Keratinocyte (primary cell): ENCODE data around the gene FBXO46. TPM values are rescaled to one million over a fixed set of nuclear protein-coding genes. Genes with fewer than 3 reads are reported as not detected.

ENCODE experiments used
- DNase-seq: peaks from one replicate; pipeline ENCODE4 v3.0.0-alpha.2; 2011; ENCODE audit warnings: low read depth, missing footprints, low spot score
- FAIRE-seq: peaks from 2 replicates; lab custom pipeline; 2011; peaks lifted over from hg19 to GRCh38; lab: Jason Lieb, UNC
- H2AFZ ChIP-seq: 2 replicates; pipeline ENCODE4 v1.6.0; 2012; ENCODE audit warnings: low read length, control low read depth, inconsistent platforms; ENCODE audit not compliant: control insufficient read depth
- H3K27ac ChIP-seq: 2 replicates; pipeline ENCODE4 v1.5.1; 2011; ENCODE audit warnings: low read length; ENCODE audit not compliant: control insufficient read depth, insufficient read depth
- H3K27me3 ChIP-seq: 3 replicates; pipeline ENCODE4 v1.6.0; 2011; ENCODE audit warnings: low read length; ENCODE audit not compliant: control insufficient read depth, insufficient read depth; ENCODE audit errors: extremely low read depth
- H3K36me3 ChIP-seq, 2 experiments: 2 replicates in 1 of 2; 3 replicates in 1 of 2; pipeline ENCODE4 v1.5.1; 2011; ENCODE audit warnings: low read length in 2 of 2, mild to moderate bottlenecking in 1 of 2; ENCODE audit not compliant: control insufficient read depth in 2 of 2, insufficient read depth in 2 of 2; ENCODE audit errors: extremely low read depth in 1 of 2
- H3K4me1 ChIP-seq: 3 replicates; pipeline ENCODE4 v1.5.1; 2011; ENCODE audit warnings: low read length; ENCODE audit not compliant: control insufficient read depth, insufficient read depth; ENCODE audit errors: extremely low read depth
- H3K4me2 ChIP-seq: 3 replicates; pipeline ENCODE4 v1.6.0; 2011; ENCODE audit warnings: low read depth, low read length; ENCODE audit not compliant: control insufficient read depth, insufficient read depth; ENCODE audit errors: extremely low read depth
- H3K4me3 ChIP-seq, 3 experiments: fragments of 200-600 bp in 1 of 3; sonication (generic) in 1 of 3; 2 replicates in 2 of 3; 3 replicates in 1 of 3; pipeline ENCODE4 v1.5.1; 2011 to 2016; ENCODE audit warnings: low read length in 3 of 3, mild to moderate bottlenecking in 3 of 3, control low read depth in 2 of 3, inconsistent platforms in 1 of 3, low read depth in 1 of 3, mixed read lengths in 1 of 3, mixed run types in 1 of 3, moderate library complexity in 1 of 3; ENCODE audit not compliant: control insufficient read depth in 2 of 3, insufficient read depth in 2 of 3; ENCODE audit errors: extremely low read depth in 1 of 3
- H3K79me2 ChIP-seq: 2 replicates; pipeline ENCODE4 v1.6.0; 2012; ENCODE audit warnings: low read length; ENCODE audit not compliant: control insufficient read depth, insufficient read depth
- H3K9ac ChIP-seq: 3 replicates; pipeline ENCODE4 v1.6.0; 2011; ENCODE audit warnings: low read length; ENCODE audit not compliant: control insufficient read depth, insufficient read depth; ENCODE audit errors: extremely low read depth
- H3K9me1 ChIP-seq: 3 replicates; pipeline ENCODE4 v1.6.0; 2011; ENCODE audit warnings: low read length; ENCODE audit not compliant: control insufficient read depth, insufficient read depth; ENCODE audit errors: extremely low read depth
- H3K9me3 ChIP-seq: 2 replicates; pipeline ENCODE4 v1.5.1; 2012; ENCODE audit warnings: low read depth, low read length; ENCODE audit not compliant: control insufficient read depth
- H4K20me1 ChIP-seq: 3 replicates; pipeline ENCODE4 v1.6.0; 2011; ENCODE audit warnings: low read length; ENCODE audit not compliant: control insufficient read depth, insufficient read depth; ENCODE audit errors: extremely low read depth
- CTCF ChIP-seq, 3 experiments: IDR thresholded peaks in 1 of 3; conservative IDR thresholded peaks in 1 of 3; optimal IDR thresholded peaks in 1 of 3; 2 replicates in 2 of 3; 3 replicates in 1 of 3; pipeline versions ENCODE3 to v1.5.1; 2011; ENCODE audit warnings: low read length in 3 of 3, mild to moderate bottlenecking in 3 of 3, moderate library complexity in 2 of 3, control low read depth in 1 of 3, inconsistent platforms in 1 of 3; ENCODE audit not compliant: insufficient read depth in 2 of 3; ENCODE audit errors: extremely low read depth in 1 of 3
- EZH2 ChIP-seq: IDR thresholded peaks from one replicate; pipeline ENCODE4 v1.6.1; 2012; ENCODE audit warnings: inconsistent platforms, mild to moderate bottlenecking, low read length, moderate library complexity
- dilution Hi-C: fragments of 300-500 bp; cut with MboI; formaldehyde crosslinking; loops from one replicate; pipeline ENCODE4 v1.7.0; 2020; ENCODE audit warnings: low sequenced_read_pairs; ENCODE audit not compliant: extremely low pct_ligation_motif_present
- polyA plus RNA-seq, 5 experiments: library from polyadenylated mRNA; depleted of rRNA in 3 of 5; stranded (reverse) in 3 of 5; stranded (forward) in 1 of 5; unstranded in 1 of 5; fragments of >200 nt; gene quantifications; 1 replicate in 1 of 5; 2 replicates in 3 of 5; 3 replicates in 1 of 5; pipeline versions ENCODE4 v1.2.1 to v1.2.3, GENCODE V29; 2011 to 2012; ENCODE audit warnings: missing spikeins in 2 of 5, low read depth in 1 of 5, low replicate concordance in 1 of 5

The FBXO46 gene
- polyA plus RNA-seq, 1 donor (not counting 4 experiments of a cell fraction or from before 2014, with no cell fraction given), result 2.1 TPM

DNA sequence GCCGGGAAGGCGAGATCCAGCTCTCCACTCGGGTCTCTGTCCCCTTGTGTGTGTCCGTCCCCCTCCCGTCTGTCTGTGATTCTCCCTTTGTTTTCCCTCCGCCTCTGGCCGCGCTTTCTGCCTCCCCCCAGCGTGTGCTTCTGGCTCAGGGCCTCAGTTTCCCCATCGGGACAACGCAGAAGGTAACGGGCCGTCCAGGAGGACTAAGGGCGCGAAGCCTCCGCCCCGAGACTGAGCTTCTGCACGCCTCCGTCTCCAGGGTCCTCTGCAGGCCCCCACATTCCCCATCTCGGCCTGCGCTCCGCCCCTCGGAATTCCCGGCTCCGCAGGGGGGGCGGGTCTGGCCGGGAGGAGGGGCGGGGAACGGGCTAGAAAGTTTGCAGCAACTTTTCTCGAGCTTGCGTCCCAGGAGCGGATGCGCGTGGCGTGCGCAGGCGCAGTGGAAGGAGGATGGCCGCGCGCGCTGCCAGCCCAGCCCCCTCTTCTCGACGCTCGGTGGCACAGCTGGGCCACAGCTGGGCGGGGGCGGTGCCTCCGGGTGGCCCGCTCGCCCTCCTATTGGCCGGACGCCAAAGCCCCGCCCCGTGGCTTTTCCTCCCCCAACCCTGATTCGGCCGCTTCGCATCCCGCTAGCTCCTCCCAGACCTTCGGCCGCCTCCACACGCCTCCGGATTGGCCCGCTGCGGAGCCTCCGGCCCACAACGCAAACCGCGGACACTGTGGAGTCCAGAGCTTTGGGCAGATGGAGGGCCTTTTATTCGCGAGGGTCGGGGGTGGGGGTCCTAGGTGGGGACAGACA lies 38.5 kb upstream of the FBXO46 start, which contains the start of gene SIX5:
Gene SIX5 (minus strand): TSS at position 269 of the 799 bp plus-strand sequence. CDS start 408 bp downstream, outside the sequence.
- TF ChIP-seq CTCF (optimal IDR thresholded peaks at IDR 0.05 in 1 of 3, IDR thresholded peaks at IDR 0.05 in 1 of 3, conservative IDR thresholded peaks at IDR 0.05 in 1 of 3; ENCODE audit: extremely low read depth in 1 of 3, insufficient read depth in 2 of 3, low read length in 3 of 3), result no peak
- TF ChIP-seq EZH2, result no peak
- no peaks in the 10 kb centered on the region for H3K27me3 ChIP-seq
- H3K4me2 ChIP-seq, result peak within 1 kb of the TSS; percentile 98
- peak within 1 kb of the TSS; percentile 80 for H2AFZ ChIP-seq
- no peaks in the 10 kb centered on the region for H3K79me2 ChIP-seq
- peak within 1 kb of the TSS; percentile 84 for H3K9ac ChIP-seq
- H3K9me3 ChIP-seq, result no peaks in the 10 kb centered on the region
- peak within 1 kb of the TSS; percentile 83 for H3K27ac ChIP-seq
- peak within 1 kb of the TSS; percentile 49 to 93 (median 86) for H3K4me3 ChIP-seq
- FAIRE-seq, result peak; percentile 81
- H3K36me3 ChIP-seq, result peaks cover 0 to 4% of the 10 kb centered on the region in 2 experiments
- DNase-seq, result peak; percentile 83
- peaks cover 6% of the 10 kb centered on the region for H4K20me1 ChIP-seq
- peaks cover 15% of the 10 kb centered on the region for H3K4me1 ChIP-seq
- dilution Hi-C loops, result no loop called here
- no peaks in the 10 kb centered on the region for H3K9me1 ChIP-seq

DNA sequence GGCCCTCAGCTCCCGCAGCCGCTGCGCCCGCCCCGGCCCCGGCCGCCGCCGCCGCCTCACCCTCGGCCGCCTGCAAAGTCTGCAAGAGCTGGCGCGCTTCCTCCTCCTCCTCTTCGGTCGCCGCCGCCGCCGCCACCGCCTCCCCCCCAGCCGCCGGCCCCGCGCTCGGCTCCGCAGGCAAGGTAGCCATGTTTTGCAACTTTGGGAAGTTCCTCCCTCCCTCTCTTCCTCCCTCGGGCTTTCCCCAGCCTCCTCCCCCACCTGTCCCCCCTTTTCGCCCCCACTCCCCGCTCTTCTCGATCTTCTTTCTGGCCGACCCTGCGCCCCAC lies 37.9 kb upstream of the FBXO46 start:
- peaks cover 0 to 4% of the 10 kb centered on the region in 2 experiments for H3K36me3 ChIP-seq
- DNase-seq (no peak), FAIRE-seq (no peak)
- no peaks in the 10 kb centered on the region for H3K79me2 ChIP-seq
- peak overlapping the region; percentile 49 to 93 (median 86) for H3K4me3 ChIP-seq
- peaks cover 6% of the 10 kb centered on the region for H4K20me1 ChIP-seq
- H3K9ac ChIP-seq, result peak overlapping the region; percentile 84
- dilution Hi-C loops, result no loop called here
- peak overlapping the region; percentile 98 for H3K4me2 ChIP-seq
- no peaks in the 10 kb centered on the region for H3K9me3 ChIP-seq
- no peak for TF ChIP-seq CTCF (optimal IDR thresholded peaks at IDR 0.05 in 1 of 3, IDR thresholded peaks at IDR 0.05 in 1 of 3, conservative IDR thresholded peaks at IDR 0.05 in 1 of 3; ENCODE audit: extremely low read depth in 1 of 3, insufficient read depth in 2 of 3, low read length in 3 of 3)
- TF ChIP-seq EZH2, result no peak
- H3K27ac ChIP-seq, result peak overlapping the region; percentile 83
- H3K27me3 ChIP-seq, result no peaks in the 10 kb centered on the region
- H2AFZ ChIP-seq, result peak overlapping the region; percentile 80
- peaks cover 15% of the 10 kb centered on the region for H3K4me1 ChIP-seq
- H3K9me1 ChIP-seq, result no peaks in the 10 kb centered on the region
